Upper lobe of left lung (tissue), 4 donors: ENCODE data around the gene ANXA2.

ENCODE experiments used
- CTCF ChIP-seq, 6 experiments: fragments of 450-650 bp in 4 of 6; fragments of 200-600 bp in 2 of 6; sonication (generic) in 2 of 6; IDR thresholded peaks; one replicate each; pipeline ENCODE4 v1.5.1; 2016 to 2019; ENCODE audit warnings: antibody characterized with exemption in 6 of 6
- EP300 ChIP-seq, 4 donors: sonication (generic); formaldehyde crosslinking; IDR thresholded peaks; one replicate each; pipeline ENCODE4 v1.5.1; 2017; ENCODE audit warnings: antibody characterized with exemption in 4 of 4, control low read depth in 2 of 4
- POLR2A ChIP-seq, 4 donors: fragments of 450-650 bp; IDR thresholded peaks; one replicate each; pipeline ENCODE4 v1.5.1; 2016 to 2017; ENCODE audit warnings: antibody characterized with exemption in 4 of 4, mild to moderate bottlenecking in 2 of 4
- POLR2AphosphoS5 ChIP-seq, 2 donors: sonication (generic); formaldehyde crosslinking; IDR thresholded peaks; one replicate each; pipeline ENCODE4 v1.5.1; 2017; ENCODE audit warnings: antibody characterized with exemption in 2 of 2

GRCh38 chr15:60426870-60427508, 29.2 kb upstream of the ANXA2 start:
- TF ChIP-seq CTCF (IDR thresholded peaks at IDR 0.05) (no peak), EP300 (IDR thresholded peaks at IDR 0.05) (no peak), POLR2A (IDR thresholded peaks at IDR 0.05) (no peak), POLR2AphosphoS5 (IDR thresholded peaks at IDR 0.05) (no peak)
